PC-3 (cell line): ENCODE results near the gene COL8A1.

Experiments used
- EZH2 ChIP-seq: fragments of 300-600 bp; sonication (generic); IDR thresholded peaks from one replicate; pipeline ENCODE4 v1.6.1; 2017; ENCODE audit warnings: antibody characterized with exemption, mild to moderate bottlenecking, low read length; ENCODE audit not compliant: unreplicated experiment
- EZH2phosphoT487 ChIP-seq: fragments of 300-600 bp; sonication (generic); IDR thresholded peaks from 2 replicates; pipeline ENCODE4 v1.6.1; 2018; ENCODE audit warnings: mild to moderate bottlenecking, antibody characterized with exemption, low read length, borderline replicate concordance
- TF ChIP-seq, protein P1 (sequence below): fragments of 300-600 bp; sonication (generic); conservative IDR thresholded peaks from 2 replicates; pipeline ENCODE4 v1.5.1; 2017; ENCODE audit warnings: antibody characterized with exemption, low read depth, mild to moderate bottlenecking, low read length

DNA sequence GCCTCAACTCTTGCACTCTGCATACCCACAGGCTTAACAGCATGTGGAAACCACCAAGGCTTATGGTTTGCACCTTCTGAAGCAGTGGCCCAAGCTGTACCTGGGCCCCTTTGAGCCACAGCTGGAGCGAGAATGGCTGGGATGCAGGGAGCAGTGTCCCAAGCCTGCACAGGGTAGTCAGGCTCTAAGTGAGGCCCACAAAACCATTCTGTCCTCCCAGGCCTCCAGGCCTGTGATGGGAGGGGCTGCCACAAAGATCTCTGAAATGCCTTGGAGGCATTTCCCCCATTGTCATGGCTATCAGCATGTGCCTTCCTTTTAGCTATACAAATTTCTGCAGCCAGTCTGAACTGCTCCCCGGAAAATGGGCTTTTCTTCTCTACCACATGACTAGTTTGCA is 166.8 kb downstream of the COL8A1 start:
- TF ChIP-seq, protein P1, sequence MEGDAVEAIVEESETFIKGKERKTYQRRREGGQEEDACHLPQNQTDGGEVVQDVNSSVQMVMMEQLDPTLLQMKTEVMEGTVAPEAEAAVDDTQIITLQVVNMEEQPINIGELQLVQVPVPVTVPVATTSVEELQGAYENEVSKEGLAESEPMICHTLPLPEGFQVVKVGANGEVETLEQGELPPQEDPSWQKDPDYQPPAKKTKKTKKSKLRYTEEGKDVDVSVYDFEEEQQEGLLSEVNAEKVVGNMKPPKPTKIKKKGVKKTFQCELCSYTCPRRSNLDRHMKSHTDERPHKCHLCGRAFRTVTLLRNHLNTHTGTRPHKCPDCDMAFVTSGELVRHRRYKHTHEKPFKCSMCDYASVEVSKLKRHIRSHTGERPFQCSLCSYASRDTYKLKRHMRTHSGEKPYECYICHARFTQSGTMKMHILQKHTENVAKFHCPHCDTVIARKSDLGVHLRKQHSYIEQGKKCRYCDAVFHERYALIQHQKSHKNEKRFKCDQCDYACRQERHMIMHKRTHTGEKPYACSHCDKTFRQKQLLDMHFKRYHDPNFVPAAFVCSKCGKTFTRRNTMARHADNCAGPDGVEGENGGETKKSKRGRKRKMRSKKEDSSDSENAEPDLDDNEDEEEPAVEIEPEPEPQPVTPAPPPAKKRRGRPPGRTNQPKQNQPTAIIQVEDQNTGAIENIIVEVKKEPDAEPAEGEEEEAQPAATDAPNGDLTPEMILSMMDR = no peak
- TF ChIP-seq EZH2 (no peak), EZH2phosphoT487 (no peak)
